OCI-LY7 (cell line): ENCODE measurements around the gene COX20. TPM values are rescaled to one million over a fixed set of nuclear protein-coding genes. Genes with fewer than 3 reads are reported as not detected.

Experiments
- BruUV-seq: library from RNA; stranded (reverse); fragments of 400-500 nt; replicated peaks from 2 replicates; lab custom pipeline; 2021; lab: Mats Ljungman, UMichigan
- CTCF ChIA-PET: fragments of 300-600 bp; sonication (Branson Sonifier 250); formaldehyde crosslinking; loops from one replicate; lab custom pipeline; 2022; ENCODE audit warnings: antibody characterized with exemption; ENCODE audit not compliant: unreplicated experiment; lab: Charles Lee
- POLR2A ChIA-PET: fragments of 300-600 bp; sonication (Branson Sonifier 250); formaldehyde crosslinking; loops from one replicate; lab custom pipeline; 2022; ENCODE audit warnings: antibody characterized with exemption; lab: Charles Lee
- DNase-seq: peaks from one replicate; pipeline ENCODE4 v3.0.0-alpha.2; 2015; ENCODE audit warnings: low spot score
- H2AFZ ChIP-seq: fragments of 200-600 bp; sonication (generic), shearing (Covaris generic); 2 replicates; pipeline ENCODE4 v1.6.1; 2014; ENCODE audit warnings: mild to moderate bottlenecking, antibody characterized with exemption, low read length, moderate library complexity
- H3K27ac ChIP-seq: fragments of 200-600 bp; sonication (generic); 2 replicates; pipeline ENCODE4 v1.5.1; 2014; ENCODE audit warnings: mixed run types, low read depth, mild to moderate bottlenecking, moderate library complexity, low read length, inconsistent platforms; ENCODE audit not compliant: poor library complexity, severe bottlenecking
- H3K36me3 ChIP-seq: fragments of 200-600 bp; sonication (generic); 2 replicates; pipeline ENCODE4 v1.6.1; 2014; ENCODE audit warnings: mild to moderate bottlenecking, antibody characterized with exemption, low read length, moderate library complexity, mixed read lengths; ENCODE audit not compliant: insufficient read depth
- H3K4me1 ChIP-seq: fragments of 200-600 bp; sonication (generic); 2 replicates; pipeline ENCODE4 v1.5.1; 2014; ENCODE audit warnings: mild to moderate bottlenecking, low read length; ENCODE audit not compliant: insufficient read depth, poor library complexity, severe bottlenecking
- H3K4me2 ChIP-seq: fragments of 200-600 bp; sonication (generic); 2 replicates; pipeline ENCODE4 v1.6.1; 2014; ENCODE audit warnings: mild to moderate bottlenecking, low read length
- H3K4me3 ChIP-seq: fragments of 200-600 bp; sonication (generic); 2 replicates; pipeline ENCODE4 v1.5.1; 2014; ENCODE audit warnings: mild to moderate bottlenecking, low read depth, low read length; ENCODE audit not compliant: poor library complexity, severe bottlenecking
- H3K79me2 ChIP-seq: fragments of 200-600 bp; sonication (generic); 2 replicates; pipeline ENCODE4 v1.6.1; 2016; ENCODE audit warnings: low read depth, mild to moderate bottlenecking, low read length, moderate library complexity, mixed read lengths; ENCODE audit not compliant: insufficient read depth
- H3K9me2 ChIP-seq: fragments of 200-600 bp; sonication (generic); 2 replicates; pipeline ENCODE4 v1.6.1; 2016; ENCODE audit warnings: mild to moderate bottlenecking, low read length, mixed read lengths; ENCODE audit not compliant: insufficient read depth
- H3K9me3 ChIP-seq: fragments of 200-600 bp; sonication (generic); 2 replicates; pipeline ENCODE4 v1.6.1; 2014; ENCODE audit warnings: mild to moderate bottlenecking, mixed run types, low read length, mixed read lengths
- H4K20me1 ChIP-seq: fragments of 200-600 bp; sonication (generic); 2 replicates; pipeline ENCODE4 v1.6.1; 2014; ENCODE audit warnings: mild to moderate bottlenecking, antibody characterized with exemption, low read length, moderate library complexity, mixed read lengths; ENCODE audit not compliant: insufficient read depth
- EZH2phosphoT487 ChIP-seq: fragments of 200-600 bp; sonication (generic); IDR thresholded peaks from 2 replicates; pipeline ENCODE4 v1.6.1; 2018; ENCODE audit warnings: low read depth, borderline replicate concordance, mild to moderate bottlenecking, mixed run types, antibody characterized with exemption, low read length, moderate library complexity, mixed read lengths
- intact Hi-C: fragments of 100-400 bp; cut with micrococcal nuclease; formaldehyde crosslinking; loops from one replicate; pipeline ENCODE4 v1.10.0; 2022; ENCODE audit not compliant: unreplicated experiment
- total RNA-seq, 2 experiments: library from RNA; depleted of rRNA in 1 of 2; stranded (reverse); fragments of >200 nt in 1 of 2; shearing (Covaris generic) in 1 of 2; gene quantifications; 2 replicates each; pipeline ENCODE4 v1.2.3, GENCODE V29; 2014 to 2022
- TF ChIP-seq, protein P1 (sequence below): fragments of 200-600 bp; sonication (generic); conservative IDR thresholded peaks from 2 replicates; pipeline ENCODE4 v1.5.1; 2014; ENCODE audit warnings: mild to moderate bottlenecking, antibody characterized with exemption, low read length, moderate library complexity, mixed read lengths

COX20 gene
- total RNA-seq, 2 experiments from 2014 or later: 12.7 to 26.3 TPM

DNA sequence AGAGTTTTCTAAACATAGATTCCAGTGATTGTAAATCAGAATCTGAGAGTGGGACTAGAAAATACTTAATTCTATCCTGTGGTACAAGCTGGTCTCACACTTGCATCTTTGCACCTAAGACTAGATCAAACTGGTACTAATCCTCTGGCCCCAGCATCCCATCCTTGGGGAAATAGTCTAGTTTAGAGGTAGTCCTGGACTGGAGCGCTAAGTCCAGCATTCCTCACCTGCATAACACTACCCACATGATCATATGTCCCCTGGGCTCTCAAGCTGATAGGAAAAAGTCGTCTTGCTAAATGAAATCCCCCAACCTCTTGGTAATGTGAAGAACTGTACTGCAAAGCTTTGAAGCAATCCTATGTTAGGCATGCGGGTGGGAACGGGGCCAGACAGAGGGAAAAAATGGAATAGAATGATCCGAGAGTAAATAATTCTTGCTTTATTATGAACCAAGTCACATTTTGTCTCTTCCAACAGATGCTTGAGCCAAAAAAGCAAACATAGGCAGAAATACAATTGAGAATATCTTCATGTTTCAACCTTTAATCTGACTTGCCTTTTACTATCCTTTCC is 4.8 kb downstream of the COX20 start:
- ChIA-PET CTCF (no interaction called here), POLR2A (interaction anchor here (0.5 to 2.8 kb wide), 7 partner anchors 10 to 887 kb away, joined by 3 to 11 read pairs (median 5); no protein-coding TSS in a partner anchor)
- H3K79me2 ChIP-seq: peaks cover 88% of the 10 kb centered on the region
- no peak for TF ChIP-seq EZH2phosphoT487
- TF ChIP-seq, protein P1, sequence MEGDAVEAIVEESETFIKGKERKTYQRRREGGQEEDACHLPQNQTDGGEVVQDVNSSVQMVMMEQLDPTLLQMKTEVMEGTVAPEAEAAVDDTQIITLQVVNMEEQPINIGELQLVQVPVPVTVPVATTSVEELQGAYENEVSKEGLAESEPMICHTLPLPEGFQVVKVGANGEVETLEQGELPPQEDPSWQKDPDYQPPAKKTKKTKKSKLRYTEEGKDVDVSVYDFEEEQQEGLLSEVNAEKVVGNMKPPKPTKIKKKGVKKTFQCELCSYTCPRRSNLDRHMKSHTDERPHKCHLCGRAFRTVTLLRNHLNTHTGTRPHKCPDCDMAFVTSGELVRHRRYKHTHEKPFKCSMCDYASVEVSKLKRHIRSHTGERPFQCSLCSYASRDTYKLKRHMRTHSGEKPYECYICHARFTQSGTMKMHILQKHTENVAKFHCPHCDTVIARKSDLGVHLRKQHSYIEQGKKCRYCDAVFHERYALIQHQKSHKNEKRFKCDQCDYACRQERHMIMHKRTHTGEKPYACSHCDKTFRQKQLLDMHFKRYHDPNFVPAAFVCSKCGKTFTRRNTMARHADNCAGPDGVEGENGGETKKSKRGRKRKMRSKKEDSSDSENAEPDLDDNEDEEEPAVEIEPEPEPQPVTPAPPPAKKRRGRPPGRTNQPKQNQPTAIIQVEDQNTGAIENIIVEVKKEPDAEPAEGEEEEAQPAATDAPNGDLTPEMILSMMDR: no peak
- H3K4me3 ChIP-seq: no peak overlapping the region
- no TSS peak for BruUV-seq
- intact Hi-C loops: no loop called here
- H3K4me2 ChIP-seq: peak overlapping the region; percentile 31; the same call in 1 of the 2 replicates
- no peak for DNase-seq
- H4K20me1 ChIP-seq: peaks cover 21% of the 10 kb centered on the region; the same call in 1 of the 2 replicates
- H3K9me2 ChIP-seq: no peaks in the 10 kb centered on the region
- H3K4me1 ChIP-seq: peaks cover 44% of the 10 kb centered on the region
- H3K36me3 ChIP-seq: peaks cover 96% of the 10 kb centered on the region
- no peak overlapping the region for H2AFZ ChIP-seq
- H3K27ac ChIP-seq: peak overlapping the region; percentile 19
- no peaks in the 10 kb centered on the region for H3K9me3 ChIP-seq

DNA sequence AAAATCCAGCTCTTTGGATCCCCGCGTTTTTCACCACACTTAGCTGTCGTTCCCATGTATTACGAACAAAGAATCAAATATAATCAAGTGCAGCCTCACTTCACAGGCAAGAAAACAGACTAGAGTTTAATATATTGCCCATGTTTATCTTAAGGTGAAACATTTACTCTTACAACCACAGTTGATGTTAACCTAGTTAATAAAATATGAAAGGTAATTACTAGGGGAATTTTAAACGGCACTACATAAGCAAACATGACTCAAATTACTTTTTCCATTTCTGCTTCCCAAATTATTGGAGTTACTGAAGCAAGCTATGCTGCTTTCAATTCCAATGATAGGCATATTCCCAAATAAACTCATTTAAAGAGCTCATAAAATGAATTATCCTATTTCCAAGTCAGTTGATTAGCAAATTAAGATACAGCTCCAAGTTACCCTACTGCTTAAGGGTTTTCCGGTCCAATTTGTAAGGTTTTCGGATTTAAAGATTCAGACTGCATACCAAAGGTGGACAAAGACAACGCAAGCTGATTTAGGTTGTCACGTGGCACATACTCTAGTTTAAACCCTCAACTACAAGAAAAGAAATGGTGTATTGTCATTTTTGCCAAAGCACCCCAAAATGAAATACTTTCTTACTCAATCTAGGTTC is 5.9 kb downstream of the COX20 start:
- intact Hi-C loops: no loop called here
- no TSS peak for BruUV-seq
- H3K79me2 ChIP-seq: peaks cover 80% of the 10 kb centered on the region

More for the DNA sequence above, 5.9 kb downstream of the COX20 start:
- Histone ChIP-seq H2AFZ (no peak overlapping the region), H4K20me1 (peaks cover 21% of the 10 kb centered on the region; the same call in 1 of the 2 replicates), H3K4me3 (no peak overlapping the region), H3K27ac (no peak overlapping the region), H3K4me1 (peaks cover 44% of the 10 kb centered on the region), H3K9me3 (no peaks in the 10 kb centered on the region), H3K36me3 (peaks cover 99% of the 10 kb centered on the region), H3K4me2 (no peak overlapping the region), H3K9me2 (no peaks in the 10 kb centered on the region)
- TF ChIP-seq, protein P1: no peak
- no peak for TF ChIP-seq EZH2phosphoT487
- no peak for DNase-seq
- ChIA-PET CTCF (no interaction called here), POLR2A (interaction anchor here (0.7 to 2.8 kb wide), 5 partner anchors 9 to 201 kb away, joined by 3 to 10 read pairs (median 4); no protein-coding TSS in a partner anchor)
